Neural crest cell (in vitro differentiated cells): Measurements from ENCODE around the gene RER1. TPM values are rescaled to one million over a fixed set of nuclear protein-coding genes. Genes with fewer than 3 reads are reported as not detected.

Experiments used
- DNase-seq: peaks from one replicate; pipeline ENCODE4 v3.0.0; 2021; ENCODE audit warnings: low read depth, mixed read lengths, low spot score
- H3K27ac Mint-ChIP-seq: one replicate; pipeline ENCODE4 v1.8.0; 2021; ENCODE audit warnings: mild to moderate bottlenecking, mixed read lengths; ENCODE audit not compliant: unreplicated experiment
- H3K27me3 Mint-ChIP-seq: 2 replicates; pipeline ENCODE4 v1.8.0; 2021; ENCODE audit warnings: low read depth, mild to moderate bottlenecking, mixed read lengths
- H3K36me3 Mint-ChIP-seq: 2 replicates; pipeline ENCODE4 v1.8.0; 2021; ENCODE audit warnings: low read depth, mild to moderate bottlenecking, mixed read lengths
- H3K4me1 Mint-ChIP-seq: 2 replicates; pipeline ENCODE4 v1.8.0; 2021; ENCODE audit warnings: mixed read lengths
- H3K4me3 Mint-ChIP-seq: one replicate; pipeline ENCODE4 v1.8.0; 2021; ENCODE audit warnings: mild to moderate bottlenecking, mixed read lengths
- H3K9me3 Mint-ChIP-seq: 2 replicates; pipeline ENCODE4 v1.8.0; 2021; ENCODE audit warnings: mixed read lengths
- CTCF ChIP-seq: fragments of 200-600 bp; sonication (generic); conservative IDR thresholded peaks from 2 replicates; pipeline ENCODE4 v1.5.0; 2021; ENCODE audit warnings: antibody characterized with exemption, mild to moderate bottlenecking
- total RNA-seq: library from RNA; stranded (reverse); gene quantifications from 2 replicates; pipeline ENCODE4 v1.2.1, GENCODE V29; 2021

The RER1 gene
- total RNA-seq, 1 donor from 2014 or later, result 108 TPM

- no peak for DNase-seq
- no peaks in the 10 kb centered on the region for H3K4me1 Mint-ChIP-seq
- peak overlapping the region; percentile 79 for H3K4me3 Mint-ChIP-seq
- no peak for TF ChIP-seq CTCF
- no peaks in the 10 kb centered on the region for H3K9me3 Mint-ChIP-seq
- no peaks in the 10 kb centered on the region for H3K36me3 Mint-ChIP-seq
- no peak overlapping the region for H3K27ac Mint-ChIP-seq
- no peaks in the 10 kb centered on the region for H3K27me3 Mint-ChIP-seq
Observed at GRCh38 chr1:2406451-2407041, 14.9 kb downstream of the RER1 start.

GRCh38 chr1:2407166-2407990, 15.7 kb downstream of the RER1 start:
- no peak overlapping the region for H3K27ac Mint-ChIP-seq
- DNase-seq, result no peak
- peak overlapping the region; percentile 79 for H3K4me3 Mint-ChIP-seq
- H3K36me3 Mint-ChIP-seq, result no peaks in the 10 kb centered on the region
- no peaks in the 10 kb centered on the region for H3K27me3 Mint-ChIP-seq
- H3K4me1 Mint-ChIP-seq, result no peaks in the 10 kb centered on the region
- no peaks in the 10 kb centered on the region for H3K9me3 Mint-ChIP-seq
- TF ChIP-seq CTCF, result no peak

- TF ChIP-seq CTCF, result no peak
- H3K36me3 Mint-ChIP-seq, result no peaks in the 10 kb centered on the region
Observed at GRCh38 chr1:2407991-2408275, 16.3 kb downstream of the RER1 start.

GRCh38 chr1:2408456-2408855, 16.8 kb downstream of the RER1 start:
- Mint-ChIP-seq H3K9me3 (no peaks in the 10 kb centered on the region), H3K36me3 (no peaks in the 10 kb centered on the region), H3K27ac (no peak overlapping the region), H3K27me3 (no peaks in the 10 kb centered on the region), H3K4me1 (no peaks in the 10 kb centered on the region), H3K4me3 (peak overlapping the region; percentile 70)
- no peak for TF ChIP-seq CTCF
- DNase-seq, result no peak

More at GRCh38 chr1:2407991-2408275, 16.3 kb downstream of the RER1 start:
- Mint-ChIP-seq H3K27me3 (no peaks in the 10 kb centered on the region), H3K9me3 (no peaks in the 10 kb centered on the region), H3K4me1 (no peaks in the 10 kb centered on the region), H3K27ac (no peak overlapping the region), H3K4me3 (peak overlapping the region; percentile 51)
- no peak for DNase-seq

GRCh38 chr1:2408859-2409276, 17.2 kb downstream of the RER1 start:
- DNase-seq, result no peak
- Mint-ChIP-seq H3K9me3 (no peaks in the 10 kb centered on the region), H3K36me3 (no peaks in the 10 kb centered on the region), H3K4me1 (peaks cover under 1% of the 10 kb centered on the region), H3K4me3 (peak overlapping the region; percentile 70), H3K27ac (no peak overlapping the region), H3K27me3 (no peaks in the 10 kb centered on the region)
- TF ChIP-seq CTCF, result no peak
